DND-41 (cell line): ENCODE results near the gene OGDHL.

Experiments
- EZH2 ChIP-seq: IDR thresholded peaks from 3 replicates; pipeline ENCODE4 v1.6.1; 2012; ENCODE audit warnings: borderline replicate concordance, low read depth, mild to moderate bottlenecking, moderate library complexity, low read length, inconsistent platforms; ENCODE audit not compliant: severe bottlenecking
- TF ChIP-seq, protein P1 (sequence below): IDR thresholded peaks from 2 replicates; pipeline ENCODE4 v1.5.1; 2012; ENCODE audit warnings: borderline replicate concordance, low read length, moderate library complexity, mild to moderate bottlenecking; ENCODE audit not compliant: poor library complexity, severe bottlenecking; ENCODE audit errors: extremely low read depth

DNA sequence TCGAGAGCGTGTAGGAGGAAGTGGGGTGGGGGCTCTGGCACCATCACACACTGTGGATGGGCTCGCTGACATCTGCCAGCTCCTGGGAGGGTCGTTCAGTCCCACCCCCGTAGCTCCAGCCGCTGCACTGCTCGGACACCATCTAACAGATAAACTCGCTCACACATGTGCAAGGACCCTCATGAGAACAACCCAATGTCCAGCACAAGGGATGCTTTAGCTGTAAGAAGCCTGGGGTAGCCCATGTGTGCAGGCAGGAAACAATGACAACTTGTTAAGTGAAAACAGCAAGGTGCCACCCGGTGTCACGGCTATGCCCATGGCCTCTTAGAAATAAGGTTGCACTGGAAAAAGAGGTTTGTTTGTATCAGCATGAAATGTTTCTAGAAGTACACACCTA lies 14.1 kb downstream of the OGDHL start:
- TF ChIP-seq, protein P1, sequence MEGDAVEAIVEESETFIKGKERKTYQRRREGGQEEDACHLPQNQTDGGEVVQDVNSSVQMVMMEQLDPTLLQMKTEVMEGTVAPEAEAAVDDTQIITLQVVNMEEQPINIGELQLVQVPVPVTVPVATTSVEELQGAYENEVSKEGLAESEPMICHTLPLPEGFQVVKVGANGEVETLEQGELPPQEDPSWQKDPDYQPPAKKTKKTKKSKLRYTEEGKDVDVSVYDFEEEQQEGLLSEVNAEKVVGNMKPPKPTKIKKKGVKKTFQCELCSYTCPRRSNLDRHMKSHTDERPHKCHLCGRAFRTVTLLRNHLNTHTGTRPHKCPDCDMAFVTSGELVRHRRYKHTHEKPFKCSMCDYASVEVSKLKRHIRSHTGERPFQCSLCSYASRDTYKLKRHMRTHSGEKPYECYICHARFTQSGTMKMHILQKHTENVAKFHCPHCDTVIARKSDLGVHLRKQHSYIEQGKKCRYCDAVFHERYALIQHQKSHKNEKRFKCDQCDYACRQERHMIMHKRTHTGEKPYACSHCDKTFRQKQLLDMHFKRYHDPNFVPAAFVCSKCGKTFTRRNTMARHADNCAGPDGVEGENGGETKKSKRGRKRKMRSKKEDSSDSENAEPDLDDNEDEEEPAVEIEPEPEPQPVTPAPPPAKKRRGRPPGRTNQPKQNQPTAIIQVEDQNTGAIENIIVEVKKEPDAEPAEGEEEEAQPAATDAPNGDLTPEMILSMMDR, result no peak
- TF ChIP-seq EZH2, result no peak
